Right atrium auricular region (tissue), 2 donors: ENCODE results near the gene OASL. TPM values are rescaled to one million over a fixed set of nuclear protein-coding genes. Genes with fewer than 3 reads are reported as not detected.
"Not testable (repeated sequence)": the region's sequence is repeated elsewhere in the genome, so short reads cannot be mapped to it uniquely, and the experiment has no call there.

Source experiments
- DNase-seq: peaks from one replicate; pipeline ENCODE4 v3.0.0-alpha.2; 2019; ENCODE audit warnings: low spot score
- H3K27ac ChIP-seq, 2 donors: fragments of 200-600 bp; sonication (generic); 1 replicate in 1 of 2; 2 replicates in 1 of 2; pipeline ENCODE4 v1.5.1; 2016 to 2019
- H3K27me3 ChIP-seq, 2 donors: fragments of 200-600 bp; sonication (generic); one replicate each; pipeline versions ENCODE4 v1.5.1 to v1.6.0; 2017 to 2019
- H3K36me3 ChIP-seq: fragments of 200-600 bp; sonication (generic); one replicate; pipeline ENCODE4 v1.5.1; 2016
- H3K4me1 ChIP-seq, 2 donors: fragments of 200-600 bp; sonication (generic); one replicate each; pipeline versions ENCODE4 v1.5.1 to v1.6.0; 2017 to 2019
- H3K4me3 ChIP-seq, 2 donors: fragments of 200-600 bp; sonication (generic); 1 replicate in 1 of 2; 2 replicates in 1 of 2; pipeline ENCODE4 v1.5.1; 2017 to 2019; ENCODE audit warnings: mild to moderate bottlenecking in 1 of 2, moderate library complexity in 1 of 2
- H3K9me3 ChIP-seq, 2 donors: fragments of 200-600 bp; sonication (generic); one replicate each; pipeline ENCODE4 v1.5.1; 2019
- total RNA-seq, 2 donors: library from RNA; depleted of rRNA; stranded (reverse); fragments of >200 nt; gene quantifications; one replicate each; pipeline ENCODE4 v1.1.0, GENCODE V29; 2016
- TF ChIP-seq, protein P1 (sequence below), 2 donors: fragments of 200-600 bp; sonication (generic); IDR thresholded peaks; one replicate each; pipeline ENCODE4 v1.5.1; 2019; ENCODE audit warnings: antibody characterized with exemption in 2 of 2

The OASL gene
- total RNA-seq, 2 donors from 2014 or later = 0.70 TPM; not detected in 1

DNA sequence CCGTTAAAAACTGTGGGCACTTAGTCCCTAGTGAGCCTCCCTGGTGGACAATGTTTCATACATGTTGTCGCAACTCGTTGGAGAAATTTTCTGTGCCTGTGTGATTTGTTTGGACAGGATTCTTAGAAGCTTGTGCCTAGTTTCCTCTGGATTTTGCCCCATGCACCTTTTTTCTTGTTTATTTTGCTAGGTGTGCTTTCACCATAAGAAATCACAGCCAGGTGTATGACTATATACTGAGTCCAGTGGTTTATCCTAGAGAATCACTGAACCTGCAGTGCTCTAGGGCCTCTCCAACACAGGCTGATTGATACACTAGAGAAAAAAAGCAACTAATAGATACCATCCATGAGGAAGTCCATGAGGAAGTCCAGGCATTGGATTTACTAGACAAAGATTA lies 33.1 kb upstream of the OASL start:
- TF ChIP-seq, protein P1, sequence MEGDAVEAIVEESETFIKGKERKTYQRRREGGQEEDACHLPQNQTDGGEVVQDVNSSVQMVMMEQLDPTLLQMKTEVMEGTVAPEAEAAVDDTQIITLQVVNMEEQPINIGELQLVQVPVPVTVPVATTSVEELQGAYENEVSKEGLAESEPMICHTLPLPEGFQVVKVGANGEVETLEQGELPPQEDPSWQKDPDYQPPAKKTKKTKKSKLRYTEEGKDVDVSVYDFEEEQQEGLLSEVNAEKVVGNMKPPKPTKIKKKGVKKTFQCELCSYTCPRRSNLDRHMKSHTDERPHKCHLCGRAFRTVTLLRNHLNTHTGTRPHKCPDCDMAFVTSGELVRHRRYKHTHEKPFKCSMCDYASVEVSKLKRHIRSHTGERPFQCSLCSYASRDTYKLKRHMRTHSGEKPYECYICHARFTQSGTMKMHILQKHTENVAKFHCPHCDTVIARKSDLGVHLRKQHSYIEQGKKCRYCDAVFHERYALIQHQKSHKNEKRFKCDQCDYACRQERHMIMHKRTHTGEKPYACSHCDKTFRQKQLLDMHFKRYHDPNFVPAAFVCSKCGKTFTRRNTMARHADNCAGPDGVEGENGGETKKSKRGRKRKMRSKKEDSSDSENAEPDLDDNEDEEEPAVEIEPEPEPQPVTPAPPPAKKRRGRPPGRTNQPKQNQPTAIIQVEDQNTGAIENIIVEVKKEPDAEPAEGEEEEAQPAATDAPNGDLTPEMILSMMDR (IDR thresholded peaks at IDR 0.05) = no peak
- Histone ChIP-seq H3K4me3 (no peak overlapping the region), H3K27me3 (no peaks in the 10 kb centered on the region), H3K27ac (no peak overlapping the region), H3K4me1 (no peaks in the 10 kb centered on the region), H3K36me3 (no peaks in the 10 kb centered on the region), H3K9me3 (peaks cover 0 to 17% of the 10 kb centered on the region in 2 donors)
- DNase-seq = peak; percentile 5

DNA sequence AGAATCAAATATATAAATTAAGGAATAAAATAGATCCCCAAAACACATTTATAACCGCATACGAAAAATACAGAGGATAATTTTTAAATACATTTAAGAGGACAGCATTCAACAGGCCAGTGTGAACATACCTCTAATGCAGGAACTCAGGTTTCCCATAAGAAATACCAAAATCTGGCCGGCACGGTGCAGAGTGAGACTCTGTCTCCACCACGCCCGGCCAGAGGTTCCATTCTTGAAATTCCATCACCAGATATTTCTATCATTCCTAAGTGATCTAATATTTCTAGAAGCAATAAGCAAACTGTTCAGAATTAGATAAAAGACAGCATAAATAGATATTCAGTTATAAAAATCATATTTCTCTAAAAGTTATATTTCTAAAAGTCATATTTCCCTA lies 30.2 kb upstream of the OASL start:
- DNase-seq = no peak
- no peaks in the 10 kb centered on the region for H3K36me3 ChIP-seq
- H3K4me1 ChIP-seq = no peaks in the 10 kb centered on the region
- TF ChIP-seq, protein P1 (IDR thresholded peaks at IDR 0.05) = no peak
- no peak overlapping the region for H3K4me3 ChIP-seq
- peaks cover 0 to 17% of the 10 kb centered on the region in 2 donors for H3K9me3 ChIP-seq
- H3K27ac ChIP-seq = no peak overlapping the region
- H3K27me3 ChIP-seq = no peaks in the 10 kb centered on the region

DNA sequence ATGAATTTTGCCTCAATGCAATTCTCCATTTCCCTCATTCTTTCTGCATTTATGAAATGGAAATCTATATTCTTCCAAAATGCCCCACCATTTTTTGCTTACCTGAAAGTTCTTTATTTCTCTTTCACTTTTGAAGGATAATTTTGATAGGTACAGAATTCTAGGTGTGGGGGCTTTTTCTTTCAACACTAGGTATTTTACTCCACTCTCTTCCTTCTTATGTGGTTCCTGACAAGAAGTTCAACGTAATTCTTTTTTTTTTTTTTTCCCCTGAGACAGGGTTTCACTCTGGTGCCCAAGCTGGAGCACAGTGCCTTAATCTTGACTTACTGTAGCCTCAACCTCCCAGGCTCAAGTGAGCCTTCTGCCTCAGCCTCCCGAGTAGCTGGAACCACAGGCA lies 26.3 kb upstream of the OASL start:
- H3K27ac ChIP-seq = no peak overlapping the region
- no peak for DNase-seq
- H3K27me3 ChIP-seq = no peaks in the 10 kb centered on the region
- H3K4me1 ChIP-seq = peaks cover 0 to 4% of the 10 kb centered on the region in 2 donors
- H3K9me3 ChIP-seq = no peaks in the 10 kb centered on the region
- TF ChIP-seq, protein P1 (IDR thresholded peaks at IDR 0.05) = no peak
- H3K36me3 ChIP-seq = no peaks in the 10 kb centered on the region
- H3K4me3 ChIP-seq = no peak overlapping the region

DNA sequence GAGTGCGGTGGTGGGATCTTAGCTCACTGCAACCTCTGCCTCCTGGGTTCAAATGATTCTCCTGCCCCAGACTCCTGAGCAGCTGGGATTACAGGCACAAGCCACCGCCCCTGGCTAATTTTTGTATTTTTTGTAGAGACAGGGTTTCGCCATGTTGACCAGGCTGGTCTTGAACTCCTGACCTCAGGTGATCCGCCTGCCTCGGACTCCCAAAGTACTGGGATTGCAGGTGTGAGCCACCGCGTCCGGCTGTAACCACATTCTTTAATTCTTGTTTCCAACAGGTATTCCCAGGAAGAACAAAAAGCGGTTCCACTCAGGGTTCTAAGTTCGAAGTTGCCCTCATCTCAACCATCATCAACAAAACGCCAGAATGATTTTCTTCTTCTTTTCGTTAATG lies 25.5 kb upstream of the OASL start:
- H3K36me3 ChIP-seq = not testable (repeated sequence)
- peaks cover 0 to 10% of the 10 kb centered on the region in 2 donors for H3K4me1 ChIP-seq

DNA sequence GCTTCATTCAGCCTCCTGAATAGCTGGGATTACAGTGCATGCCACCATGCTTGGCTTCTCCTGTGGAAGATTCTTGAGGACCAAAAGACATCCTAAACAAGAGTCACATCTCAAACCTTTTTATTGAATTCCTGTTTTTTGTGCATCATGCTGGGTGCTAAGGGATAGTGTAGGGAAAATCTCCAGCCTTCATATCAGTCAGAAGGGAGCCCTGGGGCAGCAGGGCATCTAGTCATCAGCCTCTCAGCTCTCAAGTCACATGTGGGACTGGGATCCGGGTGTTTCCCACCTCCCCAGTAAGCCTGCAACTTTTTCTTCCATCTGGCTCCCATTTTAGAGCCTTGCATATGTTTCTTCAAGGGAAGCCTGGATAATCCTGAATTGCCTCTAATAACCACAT lies 25.1 kb upstream of the OASL start:
- no peaks in the 10 kb centered on the region for H3K27me3 ChIP-seq
- H3K27ac ChIP-seq = no peak overlapping the region
- H3K9me3 ChIP-seq = no peaks in the 10 kb centered on the region
- peaks cover 0 to 10% of the 10 kb centered on the region in 2 donors for H3K4me1 ChIP-seq
- H3K4me3 ChIP-seq = no peak overlapping the region
- DNase-seq = peak; percentile 34
- TF ChIP-seq, protein P1 (IDR thresholded peaks at IDR 0.05) = no peak
- no peaks in the 10 kb centered on the region for H3K36me3 ChIP-seq

More for the DNA sequence above, 25.5 kb upstream of the OASL start:
- not testable (repeated sequence) for H3K9me3 ChIP-seq, H3K4me3 ChIP-seq, H3K27me3 ChIP-seq, H3K27ac ChIP-seq
- peak; percentile 28 for DNase-seq

DNA sequence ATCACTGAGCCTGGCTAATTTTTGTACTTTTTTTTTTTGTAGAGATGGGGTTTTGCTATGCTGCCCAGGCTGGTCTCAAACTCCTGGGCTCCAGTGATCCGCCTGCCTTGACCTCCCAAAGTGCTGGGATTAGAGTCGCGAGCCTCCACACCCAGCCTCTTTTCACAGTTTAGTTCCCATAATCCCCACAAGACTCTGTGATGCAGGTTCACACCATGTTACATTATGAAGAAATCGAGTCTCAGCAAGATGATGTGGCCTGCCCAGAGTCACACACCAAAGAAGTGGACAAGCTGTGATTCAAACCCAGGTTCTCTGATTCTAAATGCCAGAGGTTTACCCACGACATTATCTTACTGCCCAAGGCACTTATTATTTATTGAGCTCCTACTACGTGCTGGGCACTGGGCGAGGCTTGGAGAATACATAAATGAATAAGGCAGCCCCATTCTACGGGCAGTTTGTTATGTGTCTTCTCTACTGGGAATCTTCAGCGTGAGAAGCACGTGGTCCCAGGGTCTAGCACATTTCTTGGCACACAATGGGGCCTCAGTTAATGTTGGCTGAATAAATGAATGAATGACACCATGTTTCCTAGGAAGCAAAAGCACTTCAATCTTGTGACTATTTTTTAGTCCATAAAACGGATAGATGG lies 23.5 kb upstream of the OASL start:
- Histone ChIP-seq H3K36me3 (no peaks in the 10 kb centered on the region), H3K4me1 (peaks cover 0 to 10% of the 10 kb centered on the region in 2 donors), H3K4me3 (no peak overlapping the region), H3K9me3 (no peaks in the 10 kb centered on the region), H3K27me3 (no peaks in the 10 kb centered on the region), H3K27ac (no peak overlapping the region)
- TF ChIP-seq, protein P1 (IDR thresholded peaks at IDR 0.05) = no peak
- peak; percentile 26 for DNase-seq
